ENCODE measurements around the gene OR2H2. TPM values are rescaled to one million over a fixed set of nuclear protein-coding genes. Genes with fewer than 3 reads are reported as not detected.

The OR2H2 gene
- total RNA-seq, 2 experiments from 2014 or later = not detected

DNA sequence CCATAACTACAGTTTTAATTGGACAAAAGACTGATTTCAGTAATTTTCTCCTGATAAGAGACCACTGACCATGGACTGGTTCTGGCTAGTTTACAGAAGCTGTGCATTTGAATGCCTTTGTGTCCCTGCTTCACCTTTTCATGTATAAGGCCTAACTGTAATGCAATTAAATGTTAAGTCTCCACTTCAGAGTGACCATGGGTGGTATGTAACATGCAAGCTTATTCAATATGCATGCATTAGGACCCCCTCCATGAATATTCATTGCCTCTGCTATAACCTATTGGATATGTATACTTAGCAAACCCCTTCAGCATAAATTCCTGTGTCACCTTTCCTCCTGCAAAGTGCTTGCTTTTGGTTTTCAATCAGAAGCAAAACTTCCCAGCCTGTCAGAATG lies 27.6 kb upstream of the OR2H2 start:
- ChIA-PET POLR2A (no interaction called here), CTCF (ENCODE audit: unreplicated experiment) (no interaction called here)
- H4K20me1 ChIP-seq (ENCODE audit: insufficient read depth, low read length) = no peaks in the 10 kb centered on the region
- H3K27ac ChIP-seq (ENCODE audit: low read depth, low read length, poor library complexity, severe bottlenecking) = no peak overlapping the region
- TF ChIP-seq EZH2phosphoT487 (IDR thresholded peaks at IDR 0.05; ENCODE audit: borderline replicate concordance, low read depth, low read length) (no peak), CTCF (conservative IDR thresholded peaks at IDR 0.05; ENCODE audit: low read length) (no peak)
- no peaks in the 10 kb centered on the region for H3K36me3 ChIP-seq (ENCODE audit: insufficient read depth, low read length)
- H2AFZ ChIP-seq (ENCODE audit: low read length) = no peak overlapping the region
- no peak overlapping the region for H3K4me3 ChIP-seq (ENCODE audit: low read depth, low read length, poor library complexity, severe bottlenecking)
- no peaks in the 10 kb centered on the region for H3K9me2 ChIP-seq (ENCODE audit: insufficient read depth, low read length)
- no TSS peak for BruUV-seq (replicated peaks)
- intact Hi-C loops (cut with micrococcal nuclease; ENCODE audit: unreplicated experiment) = no loop called here
- H3K4me2 ChIP-seq (ENCODE audit: low read length) = no peak overlapping the region
- H3K79me2 ChIP-seq (ENCODE audit: insufficient read depth, low read depth, low read length) = no peaks in the 10 kb centered on the region
- DNase-seq (ENCODE audit: low spot score) = no peak
- H3K4me1 ChIP-seq (ENCODE audit: insufficient read depth, low read length, poor library complexity, severe bottlenecking) = no peaks in the 10 kb centered on the region
- no peaks in the 10 kb centered on the region for H3K9me3 ChIP-seq (ENCODE audit: low read length)

GRCh38 chr6:29558439-29559079 lies 26.4 kb upstream of the OR2H2 start:
- H3K9me3 ChIP-seq (ENCODE audit: low read length) = no peaks in the 10 kb centered on the region
- TF ChIP-seq CTCF (conservative IDR thresholded peaks at IDR 0.05; ENCODE audit: low read length) = no peak
- no peak for TF ChIP-seq EZH2phosphoT487 (IDR thresholded peaks at IDR 0.05; ENCODE audit: borderline replicate concordance, low read depth, low read length)
- peaks cover 2% of the 10 kb centered on the region for H3K4me1 ChIP-seq (ENCODE audit: insufficient read depth, low read length, poor library complexity, severe bottlenecking)
- no peaks in the 10 kb centered on the region for H4K20me1 ChIP-seq (ENCODE audit: insufficient read depth, low read length)
- no peaks in the 10 kb centered on the region for H3K79me2 ChIP-seq (ENCODE audit: insufficient read depth, low read depth, low read length)
- no peak overlapping the region for H3K27ac ChIP-seq (ENCODE audit: low read depth, low read length, poor library complexity, severe bottlenecking)
- H3K36me3 ChIP-seq (ENCODE audit: insufficient read depth, low read length) = no peaks in the 10 kb centered on the region
- intact Hi-C loops (cut with micrococcal nuclease; ENCODE audit: unreplicated experiment) = no loop called here
- no peak overlapping the region for H3K4me3 ChIP-seq (ENCODE audit: low read depth, low read length, poor library complexity, severe bottlenecking)
- no peak overlapping the region for H3K4me2 ChIP-seq (ENCODE audit: low read length)
- ChIA-PET CTCF (ENCODE audit: unreplicated experiment) (no interaction called here), POLR2A (no interaction called here)
- no peaks in the 10 kb centered on the region for H3K9me2 ChIP-seq (ENCODE audit: insufficient read depth, low read length)
- no peak overlapping the region for H2AFZ ChIP-seq (ENCODE audit: low read length)
- no peak for DNase-seq (ENCODE audit: low spot score)
- BruUV-seq (replicated peaks) = no TSS peak

GRCh38 chr6:29559524-29560287 lies 25.2 kb upstream of the OR2H2 start, which contains the start of gene UBD:
Gene UBD, minus strand, starts transcription at chr6:29559732. Its CDS starts 31 bp downstream, at chr6:29559701.
- POLR2A ChIA-PET = no interaction called here
- no peak for TF ChIP-seq CTCF (conservative IDR thresholded peaks at IDR 0.05; ENCODE audit: low read length)
- TF ChIP-seq EZH2phosphoT487 (IDR thresholded peaks at IDR 0.05; ENCODE audit: borderline replicate concordance, low read depth, low read length) = no peak

More at GRCh38 chr6:29559524-29560287, 25.2 kb upstream of the OR2H2 start, which contains the start of gene UBD:
- no peaks in the 10 kb centered on the region for H3K9me3 ChIP-seq (ENCODE audit: low read length)
- no peaks in the 10 kb centered on the region for H3K9me2 ChIP-seq (ENCODE audit: insufficient read depth, low read length)
- no peaks in the 10 kb centered on the region for H3K79me2 ChIP-seq (ENCODE audit: insufficient read depth, low read depth, low read length)
- H4K20me1 ChIP-seq (ENCODE audit: insufficient read depth, low read length) = no peaks in the 10 kb centered on the region
- no peak for DNase-seq (ENCODE audit: low spot score)
- intact Hi-C loops (cut with micrococcal nuclease; ENCODE audit: unreplicated experiment) = no loop called here
- H3K27ac ChIP-seq (ENCODE audit: low read depth, low read length, poor library complexity, severe bottlenecking) = no peak within 1 kb of the TSS
- H3K4me1 ChIP-seq (ENCODE audit: insufficient read depth, low read length, poor library complexity, severe bottlenecking) = peaks cover 5% of the 10 kb centered on the region
- H2AFZ ChIP-seq (ENCODE audit: low read length) = no peak within 1 kb of the TSS
- CTCF ChIA-PET (ENCODE audit: unreplicated experiment) = no interaction called here
- H3K4me3 ChIP-seq (ENCODE audit: low read depth, low read length, poor library complexity, severe bottlenecking) = no peak within 1 kb of the TSS
- H3K4me2 ChIP-seq (ENCODE audit: low read length) = no peak within 1 kb of the TSS
- BruUV-seq (replicated peaks) = no TSS peak
- no peaks in the 10 kb centered on the region for H3K36me3 ChIP-seq (ENCODE audit: insufficient read depth, low read length)
